ENCODE data around the gene TEC. TPM values are rescaled to one million over a fixed set of nuclear protein-coding genes. Genes with fewer than 3 reads are reported as not detected.

Gene TEC
- total RNA-seq, 3 donors from 2014 or later, result 0.82 to 1.4 (median 0.83) TPM

DNA sequence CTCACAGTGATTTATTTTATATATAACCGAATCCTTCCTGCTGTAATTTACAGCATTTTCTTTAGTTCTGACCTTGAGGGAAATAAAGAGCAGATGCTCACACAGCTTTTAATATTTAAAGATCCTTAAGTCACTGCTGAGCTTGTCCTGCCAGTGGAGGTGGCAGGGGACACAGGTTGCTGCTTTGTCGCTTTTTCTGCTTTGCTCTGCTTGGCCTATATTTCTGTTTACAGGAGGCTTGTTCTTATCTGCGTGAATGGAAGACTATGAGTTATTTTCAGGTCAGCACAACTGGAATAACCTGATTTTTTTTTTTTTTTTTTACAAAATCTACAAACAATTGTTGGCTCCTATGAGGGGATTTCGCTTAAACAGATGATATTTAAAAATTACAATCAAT lies 137.9 kb downstream of the TEC start:
- Mint-ChIP-seq H3K36me3 (ENCODE audit: insufficient read depth) (no peaks in the 10 kb centered on the region), H3K4me1 (ENCODE audit: low read depth) (peaks cover 87% of the 10 kb centered on the region), H3K4me3 (peak overlapping the region; percentile 75), H3K9me3 (no peaks in the 10 kb centered on the region), H3K27me3 (ENCODE audit: low read depth) (no peaks in the 10 kb centered on the region)
- no peak for DNase-seq
- ATAC-seq, result no peak

- H3K36me3 Mint-ChIP-seq (ENCODE audit: insufficient read depth), result no peaks in the 10 kb centered on the region
- DNase-seq (no peak), ATAC-seq (no peak)
- H3K4me3 Mint-ChIP-seq, result peak overlapping the region; percentile 75
- no peaks in the 10 kb centered on the region for H3K27me3 Mint-ChIP-seq (ENCODE audit: low read depth)
- no peaks in the 10 kb centered on the region for H3K9me3 Mint-ChIP-seq
- H3K4me1 Mint-ChIP-seq (ENCODE audit: low read depth), result peaks cover 88% of the 10 kb centered on the region
Measured at GRCh38 chr4:48130100-48130499, 139.5 kb downstream of the TEC start.

- Mint-ChIP-seq H3K36me3 (ENCODE audit: insufficient read depth) (no peaks in the 10 kb centered on the region), H3K4me1 (ENCODE audit: low read depth) (peaks cover 88% of the 10 kb centered on the region), H3K27me3 (ENCODE audit: low read depth) (no peaks in the 10 kb centered on the region), H3K4me3 (peak overlapping the region; percentile 75), H3K9me3 (no peaks in the 10 kb centered on the region)
- DNase-seq (peak; percentile 34), ATAC-seq (peak; percentile 24 to 44)
Measured at GRCh38 chr4:48129307-48130014, 140.2 kb downstream of the TEC start.

- Mint-ChIP-seq H3K4me1 (ENCODE audit: low read depth) (peaks cover 90% of the 10 kb centered on the region), H3K27me3 (ENCODE audit: low read depth) (no peaks in the 10 kb centered on the region), H3K9me3 (no peaks in the 10 kb centered on the region), H3K4me3 (peak overlapping the region; percentile 71), H3K36me3 (ENCODE audit: insufficient read depth) (no peaks in the 10 kb centered on the region)
- DNase-seq, result peak; percentile 61
- peak; percentile 72 to 74 for ATAC-seq
Measured at GRCh38 chr4:48127682-48128404, 141.8 kb downstream of the TEC start.

GRCh38 chr4:48127231-48127630 lies 142.4 kb downstream of the TEC start:
- peak overlapping the region; percentile 71 for H3K4me3 Mint-ChIP-seq
- no peaks in the 10 kb centered on the region for H3K36me3 Mint-ChIP-seq (ENCODE audit: insufficient read depth)
- H3K4me1 Mint-ChIP-seq (ENCODE audit: low read depth), result peaks cover 86% of the 10 kb centered on the region
- H3K9me3 Mint-ChIP-seq, result no peaks in the 10 kb centered on the region
- ATAC-seq (no peak), DNase-seq (no peak)
- no peaks in the 10 kb centered on the region for H3K27me3 Mint-ChIP-seq (ENCODE audit: low read depth)

DNA sequence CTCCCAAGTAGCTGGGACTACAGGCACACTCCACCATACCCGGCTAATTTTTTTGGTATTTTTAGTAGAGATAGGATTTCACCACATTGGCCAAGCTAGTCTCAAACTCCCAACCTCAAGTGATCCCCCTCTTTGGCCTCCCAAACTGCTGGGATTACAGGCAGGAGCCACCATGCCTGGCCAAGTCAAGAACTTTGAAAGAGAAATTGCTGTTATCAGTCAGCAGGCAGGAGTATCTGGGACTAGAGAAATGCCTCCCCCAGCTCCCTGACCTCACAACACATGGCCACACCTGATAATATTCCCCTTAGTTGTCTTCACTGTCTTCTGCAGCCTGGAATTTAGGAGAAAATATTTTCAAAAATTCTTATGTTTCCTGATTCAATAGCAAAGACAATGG lies 143.0 kb downstream of the TEC start:
- no peak overlapping the region for H3K4me3 Mint-ChIP-seq
- no peaks in the 10 kb centered on the region for H3K36me3 Mint-ChIP-seq (ENCODE audit: insufficient read depth)
- no peak for DNase-seq
- H3K27me3 Mint-ChIP-seq (ENCODE audit: low read depth), result no peaks in the 10 kb centered on the region
- no peak for ATAC-seq
- no peaks in the 10 kb centered on the region for H3K9me3 Mint-ChIP-seq
- H3K4me1 Mint-ChIP-seq (ENCODE audit: low read depth), result peaks cover 85% of the 10 kb centered on the region

DNA sequence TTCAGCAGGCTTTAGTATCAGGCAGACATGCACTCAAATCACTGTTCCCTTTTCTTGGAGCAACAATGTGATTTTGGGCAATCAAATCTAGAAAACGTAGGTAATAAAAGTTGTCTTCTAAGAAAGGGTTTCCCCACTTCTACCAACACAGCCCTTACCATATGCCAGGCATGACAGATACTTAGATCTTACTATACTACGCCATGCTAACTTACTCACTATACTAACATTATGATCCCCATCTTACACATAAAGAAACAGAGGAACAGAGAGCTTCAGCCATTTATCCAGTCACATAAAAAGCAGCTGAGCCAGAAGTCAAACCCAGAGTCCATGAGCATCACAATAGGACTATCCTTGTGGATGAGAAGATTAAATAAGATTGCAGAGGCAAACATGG lies 144.8 kb downstream of the TEC start:
- peaks cover 67% of the 10 kb centered on the region for H3K4me1 Mint-ChIP-seq (ENCODE audit: low read depth)
- H3K36me3 Mint-ChIP-seq (ENCODE audit: insufficient read depth), result no peaks in the 10 kb centered on the region
- H3K4me3 Mint-ChIP-seq, result peak overlapping the region; percentile 20
- DNase-seq, result no peak
- no peaks in the 10 kb centered on the region for H3K27me3 Mint-ChIP-seq (ENCODE audit: low read depth)
- ATAC-seq, result peak in 1 of 2 donors; percentile 31
- H3K9me3 Mint-ChIP-seq, result no peaks in the 10 kb centered on the region

- H3K36me3 Mint-ChIP-seq (ENCODE audit: insufficient read depth), result peaks cover 10% of the 10 kb centered on the region
- no peak for ATAC-seq
- no peaks in the 10 kb centered on the region for H3K9me3 Mint-ChIP-seq
- H3K4me3 Mint-ChIP-seq, result no peak overlapping the region
- H3K4me1 Mint-ChIP-seq (ENCODE audit: low read depth), result peaks cover 68% of the 10 kb centered on the region
- DNase-seq, result no peak
- H3K27me3 Mint-ChIP-seq (ENCODE audit: low read depth), result no peaks in the 10 kb centered on the region
Measured at GRCh38 chr4:48122756-48123155, 146.9 kb downstream of the TEC start.

- Mint-ChIP-seq H3K27me3 (ENCODE audit: low read depth) (no peaks in the 10 kb centered on the region), H3K9me3 (no peaks in the 10 kb centered on the region), H3K4me1 (ENCODE audit: low read depth) (peaks cover 66% of the 10 kb centered on the region), H3K4me3 (no peak overlapping the region), H3K36me3 (ENCODE audit: insufficient read depth) (peaks cover 11% of the 10 kb centered on the region)
- no peak for ATAC-seq
- no peak for DNase-seq
Measured at GRCh38 chr4:48121180-48121579, 148.5 kb downstream of the TEC start.

GRCh38 chr4:48120132-48120531 lies 149.5 kb downstream of the TEC start:
- no peaks in the 10 kb centered on the region for H3K27me3 Mint-ChIP-seq (ENCODE audit: low read depth)
- H3K4me1 Mint-ChIP-seq (ENCODE audit: low read depth), result peaks cover 59% of the 10 kb centered on the region
- H3K4me3 Mint-ChIP-seq, result no peak overlapping the region

DNA sequence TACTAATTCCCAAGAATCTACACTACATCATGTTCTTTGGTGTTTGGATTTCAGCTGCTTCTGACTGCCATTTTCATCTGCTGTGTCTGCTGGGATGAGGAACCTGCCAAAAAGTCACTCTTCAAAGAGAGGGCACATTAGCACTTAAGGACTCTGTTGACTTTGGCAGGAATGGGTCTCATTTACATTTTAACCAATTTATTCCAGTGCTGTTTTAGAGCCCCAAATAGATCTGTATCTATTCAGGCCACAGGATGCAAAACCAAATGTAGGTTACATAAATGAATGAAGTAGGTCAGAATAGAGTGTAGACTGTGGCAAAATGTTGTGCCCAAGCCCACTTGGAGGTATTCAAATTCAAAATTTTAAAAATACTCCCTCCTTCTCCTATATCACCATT lies 150.0 kb downstream of the TEC start:
- H3K4me3 Mint-ChIP-seq, result no peak overlapping the region
- DNase-seq (no peak), ATAC-seq (no peak)
- H3K36me3 Mint-ChIP-seq (ENCODE audit: insufficient read depth), result peaks cover 13% of the 10 kb centered on the region
- H3K27me3 Mint-ChIP-seq (ENCODE audit: low read depth), result no peaks in the 10 kb centered on the region
- H3K9me3 Mint-ChIP-seq, result no peaks in the 10 kb centered on the region
- peaks cover 56% of the 10 kb centered on the region for H3K4me1 Mint-ChIP-seq (ENCODE audit: low read depth)

More at GRCh38 chr4:48120132-48120531, 149.5 kb downstream of the TEC start:
- DNase-seq (no peak), ATAC-seq (no peak)
- Mint-ChIP-seq H3K36me3 (ENCODE audit: insufficient read depth) (peaks cover 12% of the 10 kb centered on the region), H3K9me3 (no peaks in the 10 kb centered on the region)

DNA sequence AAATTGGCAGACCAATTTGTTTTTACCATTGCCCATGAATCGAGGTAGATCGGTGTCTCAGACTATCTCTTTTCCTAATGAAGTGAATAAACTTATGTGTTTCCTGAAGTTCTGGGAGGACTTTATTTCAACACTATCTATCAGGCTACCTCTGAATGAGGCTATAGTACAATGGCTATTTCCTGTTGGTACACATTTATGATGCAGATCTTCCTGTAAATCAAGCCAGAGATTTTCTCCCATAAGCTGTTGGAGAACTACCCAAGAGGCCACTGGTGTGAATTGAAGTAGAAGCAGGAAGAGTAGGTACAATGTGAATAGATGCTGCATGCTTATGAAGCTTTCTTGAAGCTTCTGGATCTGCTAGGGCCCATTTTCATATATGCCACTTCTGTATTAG lies 151.6 kb downstream of the TEC start:
- peaks cover 55% of the 10 kb centered on the region for H3K4me1 Mint-ChIP-seq (ENCODE audit: low read depth)

DNA sequence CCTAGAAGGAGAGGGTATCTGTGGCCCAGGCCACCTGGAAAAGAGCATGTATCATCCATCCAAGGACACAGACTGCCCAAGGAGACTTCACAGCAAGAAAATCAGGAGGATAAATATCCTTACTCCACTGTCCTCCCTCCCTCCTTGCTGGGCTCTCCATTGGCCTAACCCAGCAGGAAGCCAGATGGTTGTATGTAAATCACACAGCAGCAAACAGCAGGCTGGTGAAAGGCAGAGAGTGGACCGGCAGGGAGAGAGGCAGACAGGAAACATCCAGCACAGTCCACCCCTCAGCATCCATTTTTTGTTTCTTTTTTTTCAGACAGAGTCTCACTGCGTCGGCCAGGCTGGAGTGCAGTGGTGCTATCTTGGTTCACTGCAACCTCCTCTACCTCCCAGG lies 153.1 kb downstream of the TEC start:
- peaks cover 69% of the 10 kb centered on the region for H3K4me1 Mint-ChIP-seq (ENCODE audit: low read depth)
- no peak for ATAC-seq
- H3K4me3 Mint-ChIP-seq, result no peak overlapping the region
- no peaks in the 10 kb centered on the region for H3K9me3 Mint-ChIP-seq
- peaks cover 21% of the 10 kb centered on the region for H3K36me3 Mint-ChIP-seq (ENCODE audit: insufficient read depth)
- DNase-seq, result no peak
- no peaks in the 10 kb centered on the region for H3K27me3 Mint-ChIP-seq (ENCODE audit: low read depth)

More for the DNA sequence above, 151.6 kb downstream of the TEC start:
- H3K36me3 Mint-ChIP-seq (ENCODE audit: insufficient read depth), result peaks cover 21% of the 10 kb centered on the region
- DNase-seq (no peak), ATAC-seq (no peak)
- no peaks in the 10 kb centered on the region for H3K27me3 Mint-ChIP-seq (ENCODE audit: low read depth)
- H3K4me3 Mint-ChIP-seq, result no peak overlapping the region
- no peaks in the 10 kb centered on the region for H3K9me3 Mint-ChIP-seq

DNA sequence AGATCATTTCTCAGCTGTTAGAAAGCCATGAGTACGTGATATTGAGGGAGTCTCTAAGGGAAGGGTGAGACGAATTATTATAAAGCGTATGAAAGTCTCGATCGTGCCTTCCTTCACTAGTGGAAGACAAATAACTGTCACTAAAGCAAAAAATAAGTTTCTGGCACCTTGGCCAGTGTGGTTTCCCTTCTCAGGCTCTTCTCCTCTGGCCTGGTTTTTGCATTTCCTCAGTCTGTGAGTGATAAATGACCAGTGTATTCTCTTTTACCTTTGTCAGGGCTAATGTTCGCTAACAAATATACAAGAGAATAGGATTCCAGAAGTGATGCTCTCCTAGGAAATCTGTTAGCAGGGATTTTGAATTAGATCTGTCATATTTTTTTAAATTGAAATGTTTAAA lies 155.2 kb downstream of the TEC start:
- Mint-ChIP-seq H3K9me3 (no peaks in the 10 kb centered on the region), H3K36me3 (ENCODE audit: insufficient read depth) (peaks cover 19% of the 10 kb centered on the region), H3K4me3 (peak overlapping the region; percentile 63), H3K27me3 (ENCODE audit: low read depth) (no peaks in the 10 kb centered on the region), H3K4me1 (ENCODE audit: low read depth) (peaks cover 73% of the 10 kb centered on the region)
- DNase-seq, result no peak
- no peak for ATAC-seq

Data from activated T-cell treated with anti-CD3 and anti-CD28 coated beads, Interleukin-2, amount 50 U/mL, for 4 hours (primary cell).